Testis (tissue), 2 donors: ENCODE results near the gene TCF7L1.

Experiments
- POLR2A ChIP-seq: fragments of 450-650 bp; IDR thresholded peaks from one replicate; pipeline ENCODE4 v1.6.1; 2017; ENCODE audit warnings: antibody characterized with exemption, mild to moderate bottlenecking, moderate library complexity
- TF ChIP-seq, protein P1 (sequence below), 3 experiments: fragments of 450-650 bp in 2 of 3; fragments of 200-600 bp in 1 of 3; sonication (generic) in 1 of 3; IDR thresholded peaks; one replicate each; pipeline ENCODE4 v1.5.1; 2016 to 2019; ENCODE audit warnings: antibody characterized with exemption in 3 of 3, mild to moderate bottlenecking in 2 of 3, moderate library complexity in 1 of 3

DNA sequence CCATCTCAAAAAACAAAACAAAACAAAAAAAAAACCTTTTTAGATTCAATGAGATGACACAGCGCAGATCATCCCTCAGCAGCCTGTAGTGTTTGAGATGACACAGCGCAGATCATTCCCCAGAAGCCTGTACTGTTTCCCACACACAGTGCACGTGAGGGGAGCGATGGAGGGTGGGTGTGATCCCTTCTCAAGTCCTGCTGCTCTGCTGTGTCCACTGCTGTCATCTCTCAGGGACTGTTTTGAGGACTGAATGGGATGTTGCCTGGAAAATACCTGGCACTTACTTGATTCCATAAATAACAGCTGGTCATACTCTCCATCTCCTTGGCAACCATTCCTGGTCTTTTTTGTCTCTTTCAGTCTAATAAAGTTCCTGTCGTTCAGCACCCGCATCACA lies 168.9 kb downstream of the TCF7L1 start:
- TF ChIP-seq, protein P1, sequence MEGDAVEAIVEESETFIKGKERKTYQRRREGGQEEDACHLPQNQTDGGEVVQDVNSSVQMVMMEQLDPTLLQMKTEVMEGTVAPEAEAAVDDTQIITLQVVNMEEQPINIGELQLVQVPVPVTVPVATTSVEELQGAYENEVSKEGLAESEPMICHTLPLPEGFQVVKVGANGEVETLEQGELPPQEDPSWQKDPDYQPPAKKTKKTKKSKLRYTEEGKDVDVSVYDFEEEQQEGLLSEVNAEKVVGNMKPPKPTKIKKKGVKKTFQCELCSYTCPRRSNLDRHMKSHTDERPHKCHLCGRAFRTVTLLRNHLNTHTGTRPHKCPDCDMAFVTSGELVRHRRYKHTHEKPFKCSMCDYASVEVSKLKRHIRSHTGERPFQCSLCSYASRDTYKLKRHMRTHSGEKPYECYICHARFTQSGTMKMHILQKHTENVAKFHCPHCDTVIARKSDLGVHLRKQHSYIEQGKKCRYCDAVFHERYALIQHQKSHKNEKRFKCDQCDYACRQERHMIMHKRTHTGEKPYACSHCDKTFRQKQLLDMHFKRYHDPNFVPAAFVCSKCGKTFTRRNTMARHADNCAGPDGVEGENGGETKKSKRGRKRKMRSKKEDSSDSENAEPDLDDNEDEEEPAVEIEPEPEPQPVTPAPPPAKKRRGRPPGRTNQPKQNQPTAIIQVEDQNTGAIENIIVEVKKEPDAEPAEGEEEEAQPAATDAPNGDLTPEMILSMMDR (IDR thresholded peaks at IDR 0.05), result no peak
- no peak for TF ChIP-seq POLR2A
